ENCODE measurements around the gene VGLL4.

The VGLL4 gene

GRCh38 chr3:11564577-11565001 lies 79.1 kb downstream of the VGLL4 start:
- no peak for DNase-seq (ENCODE audit: low spot score)

DNA sequence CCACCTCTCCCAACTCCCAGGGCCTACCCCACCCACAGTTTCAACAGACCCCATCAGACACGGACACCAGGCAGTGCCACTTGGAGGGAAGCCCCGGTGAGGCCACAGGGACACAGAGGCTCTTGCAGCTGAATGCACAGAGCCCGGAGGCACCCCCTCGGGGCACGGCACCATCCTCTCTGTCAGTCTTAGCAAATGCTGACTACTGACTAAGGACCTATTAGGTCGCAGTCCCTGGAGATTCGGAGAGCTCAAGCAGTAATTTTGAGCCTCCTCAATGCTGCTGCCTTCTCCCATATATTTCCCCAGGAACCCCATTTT lies 79.9 kb downstream of the VGLL4 start:
- DNase-seq (ENCODE audit: low spot score): no peak

DNA sequence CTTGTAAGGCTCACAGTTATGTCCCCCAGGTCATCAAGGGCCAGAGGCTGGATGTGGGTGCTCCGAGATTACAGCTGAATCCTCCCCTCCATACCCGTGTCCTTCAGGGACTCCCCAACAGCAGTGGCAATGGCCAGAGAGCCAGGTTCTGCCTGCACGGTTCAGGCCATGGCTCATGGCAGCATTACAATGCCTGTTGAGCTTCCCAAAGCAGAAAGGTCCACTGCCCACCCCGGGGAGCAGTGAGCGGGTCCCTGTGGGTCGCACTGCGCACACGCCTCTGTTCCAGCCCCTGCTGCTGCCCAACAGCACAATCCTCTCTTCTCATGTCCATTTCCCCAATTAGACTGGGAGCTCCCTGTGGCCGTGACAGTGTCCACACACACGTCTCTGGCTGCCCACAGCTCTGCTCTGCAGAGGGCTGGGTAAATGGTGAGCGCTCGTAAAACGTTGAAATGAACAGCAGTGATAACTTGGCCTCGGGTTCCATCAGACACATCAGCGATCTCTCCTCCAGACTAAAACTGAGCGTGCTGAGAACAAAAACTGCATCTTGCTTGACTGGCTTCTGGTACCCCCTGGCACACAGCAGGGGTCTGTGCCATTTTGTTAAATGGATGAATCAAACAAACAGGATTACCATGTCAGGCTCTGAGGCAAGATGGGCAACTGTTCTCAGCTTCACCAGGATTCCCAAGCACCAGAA lies 80.4 kb downstream of the VGLL4 start:
- DNase-seq (ENCODE audit: low spot score): no peak

- DNase-seq (ENCODE audit: low spot score): no peak
These were observed 81.3 kb downstream of the VGLL4 start for GRCh38 chr3:11562277-11562881.

GRCh38 chr3:11560746-11561145 lies 83.0 kb downstream of the VGLL4 start:
- DNase-seq (ENCODE audit: low spot score): no peak

GRCh38 chr3:11559816-11560633 lies 83.7 kb downstream of the VGLL4 start:
- DNase-seq (ENCODE audit: low spot score): no peak

GRCh38 chr3:11558918-11559815 lies 84.5 kb downstream of the VGLL4 start:
- DNase-seq (ENCODE audit: low spot score): no peak

- no peak for DNase-seq (ENCODE audit: low spot score)
These were observed 85.3 kb downstream of the VGLL4 start for GRCh38 chr3:11558411-11558903.

DNA sequence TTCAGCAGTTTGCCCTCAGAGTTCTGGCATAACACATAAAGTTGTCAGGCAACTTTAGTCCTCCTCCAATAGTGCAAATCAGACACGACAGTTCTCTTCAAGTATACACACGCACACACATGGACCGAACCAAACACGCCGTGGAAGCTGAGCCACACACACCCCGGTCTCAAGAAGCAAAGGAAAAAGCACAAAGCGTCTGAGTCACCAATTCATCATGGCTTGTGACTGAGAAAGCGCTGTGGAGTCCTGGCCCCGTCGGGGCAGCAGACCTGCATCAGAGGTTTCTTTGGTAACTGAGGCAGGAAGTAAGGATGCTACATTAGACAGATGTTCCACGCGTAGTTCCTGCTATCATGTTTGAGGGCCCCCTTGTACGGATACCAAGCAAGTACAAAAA lies 85.7 kb downstream of the VGLL4 start:
- DNase-seq (ENCODE audit: low spot score): no peak

GRCh38 chr3:11556851-11557644 lies 86.7 kb downstream of the VGLL4 start:
- no peak for DNase-seq (ENCODE audit: low spot score)

- no peak for DNase-seq (ENCODE audit: low spot score)
These were observed 87.7 kb downstream of the VGLL4 start for GRCh38 chr3:11555881-11556633.

- no peak for DNase-seq (ENCODE audit: low spot score)
These were observed 88.4 kb downstream of the VGLL4 start for GRCh38 chr3:11555211-11555782.

DNA sequence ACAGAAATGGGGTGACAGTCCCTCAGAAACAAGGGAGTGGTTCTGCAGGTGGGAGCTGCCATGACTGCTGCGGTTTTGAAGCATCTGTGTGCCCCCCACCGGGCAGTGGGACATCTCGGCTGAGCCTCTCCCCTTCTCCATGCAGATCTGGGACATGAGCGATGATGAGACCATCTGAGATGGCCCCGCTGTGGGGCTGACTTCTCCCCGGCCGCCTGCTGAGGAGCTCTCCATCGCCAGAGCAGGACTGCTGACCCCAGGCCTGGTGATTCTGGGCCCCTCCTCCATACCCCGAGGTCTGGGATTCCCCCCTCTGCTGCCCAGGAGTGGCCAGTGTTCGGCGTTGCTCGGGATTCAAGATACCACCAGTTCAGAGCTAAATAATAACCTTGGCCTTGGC lies 89.0 kb downstream of the VGLL4 start:
- DNase-seq (ENCODE audit: low spot score): no peak

DNA sequence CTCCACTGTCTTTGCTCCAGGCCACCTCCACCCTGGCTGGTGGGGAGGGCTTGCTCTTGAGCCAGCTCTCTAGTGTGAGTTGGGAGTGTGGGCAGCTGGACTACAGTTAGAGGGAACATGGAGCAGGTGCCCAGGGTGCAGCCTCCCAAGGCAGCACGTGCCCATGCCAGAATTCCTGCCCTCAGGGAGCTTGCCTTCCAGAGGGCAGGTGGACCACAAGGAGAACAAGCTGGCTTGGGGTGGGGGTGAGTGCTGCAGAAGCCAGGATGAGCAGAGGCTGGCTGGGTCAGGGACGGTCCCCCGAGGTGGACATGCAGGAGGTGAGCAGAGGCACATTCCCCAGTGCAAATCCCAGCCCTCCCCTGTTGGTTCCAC lies 89.5 kb downstream of the VGLL4 start:
- no peak for DNase-seq (ENCODE audit: low spot score)

DNA sequence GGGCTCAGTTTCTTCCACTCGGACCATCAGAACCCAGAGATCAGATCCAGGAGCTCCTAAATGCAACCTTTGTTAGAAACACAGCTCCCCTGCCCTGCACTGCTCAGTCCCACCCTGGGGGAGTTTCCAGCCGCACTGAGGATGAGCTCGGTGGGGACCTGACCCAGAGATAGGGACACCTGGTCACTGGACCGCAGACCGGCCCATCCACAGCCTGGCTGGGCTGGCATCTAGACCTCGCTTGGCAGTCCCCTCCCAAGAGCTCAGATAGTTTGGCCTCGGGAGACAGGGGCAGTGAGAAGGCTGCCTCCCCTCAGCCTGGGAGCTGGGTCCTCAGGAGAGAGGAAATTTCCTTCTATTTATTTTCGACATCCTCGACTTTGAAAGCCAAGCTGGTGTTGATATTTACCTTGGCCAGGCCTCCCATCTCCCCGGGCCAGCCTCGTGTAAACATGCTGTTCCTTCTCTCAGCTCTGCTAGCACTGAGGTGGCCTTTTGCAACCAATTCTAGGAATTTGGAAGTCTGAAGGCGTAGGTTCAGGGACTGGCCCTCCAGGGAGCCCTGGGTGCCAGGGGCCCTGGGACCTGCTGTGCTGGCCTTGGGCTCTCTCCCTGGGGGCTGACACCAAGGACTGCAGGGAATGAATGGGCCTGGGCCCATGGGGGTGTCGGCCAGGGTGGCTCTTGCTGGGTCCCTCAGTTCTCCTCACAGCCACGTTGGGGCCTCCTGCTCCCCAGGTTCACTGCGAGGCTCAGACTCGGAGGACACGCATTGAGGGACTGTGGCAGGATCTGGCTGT lies 90.1 kb downstream of the VGLL4 start:
- no peak for DNase-seq (ENCODE audit: low spot score)

DNA sequence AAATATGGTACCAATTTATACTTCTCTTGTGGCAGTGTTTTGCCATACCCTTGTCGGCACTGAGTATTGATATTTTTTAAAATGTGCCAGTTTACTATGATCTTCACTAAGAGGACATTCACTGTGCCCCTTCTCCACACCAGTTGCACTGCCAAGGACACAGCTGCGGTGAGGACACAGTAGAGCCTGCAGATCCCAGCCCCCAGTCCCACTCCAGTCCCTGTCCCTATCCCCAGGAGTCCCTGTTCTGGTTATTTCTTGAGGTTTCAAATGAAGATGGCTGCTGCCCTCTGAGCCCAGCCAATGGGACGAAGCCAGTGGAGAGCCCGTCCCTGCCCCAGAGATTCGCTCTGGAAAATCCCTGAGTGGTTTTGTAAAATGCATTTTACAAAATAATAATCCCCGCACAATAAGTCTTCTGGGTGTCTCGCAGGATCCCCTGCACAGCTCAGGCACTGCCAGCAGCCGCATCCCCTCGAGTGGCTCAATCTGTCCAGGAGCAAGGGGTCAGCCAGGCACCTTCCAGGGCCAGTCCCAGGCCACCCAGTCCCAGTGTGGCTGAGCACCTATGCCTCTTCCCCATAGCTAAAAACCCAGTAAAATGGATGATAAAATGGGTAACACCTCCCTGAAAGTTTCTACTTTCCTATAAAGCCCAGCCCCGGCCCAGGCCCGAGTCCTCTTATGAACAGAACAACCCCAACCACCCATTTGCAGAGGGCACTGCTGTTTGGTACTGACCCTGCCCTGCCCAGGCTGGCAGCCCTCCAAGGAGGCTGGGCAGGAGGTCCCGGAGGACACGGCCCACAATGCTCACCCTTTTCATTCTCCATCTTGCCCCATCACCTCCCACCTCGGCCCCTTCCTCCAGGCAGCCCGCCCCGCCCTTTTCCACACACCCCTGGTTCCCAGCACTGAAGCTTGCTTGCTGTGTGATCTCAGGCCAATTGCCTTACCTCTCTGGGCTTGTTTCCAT lies 91.1 kb downstream of the VGLL4 start:
- no peak for DNase-seq (ENCODE audit: low spot score)

DNA sequence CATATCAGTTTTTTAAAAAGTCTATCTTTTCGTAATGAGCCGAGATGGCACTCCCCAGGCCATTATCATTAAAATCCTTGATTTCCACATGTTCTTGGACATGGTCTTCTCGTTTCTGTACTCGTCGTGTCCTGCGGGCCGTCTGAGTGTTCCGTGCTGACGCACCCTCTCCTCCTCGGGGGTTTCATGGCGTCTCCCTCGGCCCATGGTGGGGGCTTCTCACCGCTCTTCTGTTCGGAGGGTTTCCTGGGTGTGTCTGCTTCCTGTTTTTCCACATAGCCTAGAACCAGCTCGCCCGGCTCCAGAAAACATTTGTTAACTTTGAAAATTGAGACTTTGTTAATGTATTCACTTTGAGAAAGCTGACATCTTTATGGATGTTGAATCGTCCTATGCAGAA lies 92.7 kb downstream of the VGLL4 start:
- DNase-seq (ENCODE audit: low spot score): no peak

GRCh38 chr3:11549580-11550140 lies 94.1 kb downstream of the VGLL4 start:
- DNase-seq (ENCODE audit: low spot score): no peak

Data from CD4-positive, alpha-beta T cell treated with Interleukin-15 for 4 hours (primary cell).